Breast epithelium (tissue), 3 donors: Measurements from ENCODE around the gene TCN1.

Source experiments
- CTCF ChIP-seq, 3 donors: fragments of 450-650 bp; IDR thresholded peaks; one replicate each; pipeline ENCODE4 v1.5.1; 2016 to 2017; ENCODE audit warnings: antibody characterized with exemption in 3 of 3, mild to moderate bottlenecking in 3 of 3, moderate library complexity in 3 of 3
- POLR2AphosphoS5 ChIP-seq, 3 donors: sonication (generic); formaldehyde crosslinking; IDR thresholded peaks; one replicate each; pipeline ENCODE4 v1.6.1; 2017; ENCODE audit warnings: antibody characterized with exemption in 3 of 3

GRCh38 chr11:59879567-59879966 is 13.3 kb upstream of the TCN1 start:
- TF ChIP-seq CTCF (IDR thresholded peaks at IDR 0.05) = no peak
- no peak for TF ChIP-seq POLR2AphosphoS5 (IDR thresholded peaks at IDR 0.05)
